Fibroblast of peridontal ligament (primary cell): Measurements from ENCODE around the gene NR6A1.

Experiments
- DNase-seq: peaks from one replicate; pipeline ENCODE4 v3.0.0-alpha.2; 2010; ENCODE audit errors: extremely low read depth

Gene NR6A1

GRCh38 chr9:124504530-124505005 is 266.5 kb downstream of the NR6A1 start:
- no peak for DNase-seq

- no peak for DNase-seq
These were observed 267.2 kb downstream of the NR6A1 start for GRCh38 chr9:124503713-124504529.

GRCh38 chr9:124502711-124503702 is 268.1 kb downstream of the NR6A1 start:
- DNase-seq, result no peak

- no peak for DNase-seq
These were observed 269.3 kb downstream of the NR6A1 start for GRCh38 chr9:124501771-124502320.

- no peak for DNase-seq
These were observed 270.1 kb downstream of the NR6A1 start for GRCh38 chr9:124500796-124501611.

GRCh38 chr9:124500028-124500795 is 270.9 kb downstream of the NR6A1 start:
- DNase-seq, result no peak

- DNase-seq, result no peak
These were observed 271.9 kb downstream of the NR6A1 start for GRCh38 chr9:124499216-124499615.

- DNase-seq, result no peak
These were observed 272.5 kb downstream of the NR6A1 start for GRCh38 chr9:124498499-124499146.

GRCh38 chr9:124498040-124498439 is 273.1 kb downstream of the NR6A1 start:
- no peak for DNase-seq

- DNase-seq, result no peak
These were observed 273.7 kb downstream of the NR6A1 start for GRCh38 chr9:124497441-124497840.

GRCh38 chr9:124496463-124496862 is 274.6 kb downstream of the NR6A1 start:
- DNase-seq, result no peak

GRCh38 chr9:124496075-124496449 is 275.0 kb downstream of the NR6A1 start:
- no peak for DNase-seq

- DNase-seq, result no peak
These were observed 275.7 kb downstream of the NR6A1 start for GRCh38 chr9:124495126-124496074.

- no peak for DNase-seq
These were observed 277.2 kb downstream of the NR6A1 start for GRCh38 chr9:124493794-124494479.

GRCh38 chr9:124493218-124493617 is 277.9 kb downstream of the NR6A1 start:
- no peak for DNase-seq

GRCh38 chr9:124492818-124493217 is 278.3 kb downstream of the NR6A1 start:
- DNase-seq, result no peak

GRCh38 chr9:124491049-124491975 is 279.8 kb downstream of the NR6A1 start:
- DNase-seq, result no peak
